Measurements from ENCODE around the gene STAMBPL1.

- no peak for TF ChIP-seq SMC3 (IDR thresholded peaks at IDR 0.05; ENCODE audit: low read depth, low read length)
- no peak for TF ChIP-seq CHD2 (IDR thresholded peaks at IDR 0.05; ENCODE audit: low read length, partially characterized antibody)
- TF ChIP-seq, protein P1, sequence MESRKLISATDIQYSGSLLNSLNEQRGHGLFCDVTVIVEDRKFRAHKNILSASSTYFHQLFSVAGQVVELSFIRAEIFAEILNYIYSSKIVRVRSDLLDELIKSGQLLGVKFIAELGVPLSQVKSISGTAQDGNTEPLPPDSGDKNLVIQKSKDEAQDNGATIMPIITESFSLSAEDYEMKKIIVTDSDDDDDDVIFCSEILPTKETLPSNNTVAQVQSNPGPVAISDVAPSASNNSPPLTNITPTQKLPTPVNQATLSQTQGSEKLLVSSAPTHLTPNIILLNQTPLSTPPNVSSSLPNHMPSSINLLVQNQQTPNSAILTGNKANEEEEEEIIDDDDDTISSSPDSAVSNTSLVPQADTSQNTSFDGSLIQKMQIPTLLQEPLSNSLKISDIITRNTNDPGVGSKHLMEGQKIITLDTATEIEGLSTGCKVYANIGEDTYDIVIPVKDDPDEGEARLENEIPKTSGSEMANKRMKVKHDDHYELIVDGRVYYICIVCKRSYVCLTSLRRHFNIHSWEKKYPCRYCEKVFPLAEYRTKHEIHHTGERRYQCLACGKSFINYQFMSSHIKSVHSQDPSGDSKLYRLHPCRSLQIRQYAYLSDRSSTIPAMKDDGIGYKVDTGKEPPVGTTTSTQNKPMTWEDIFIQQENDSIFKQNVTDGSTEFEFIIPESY (IDR thresholded peaks at IDR 0.05; ENCODE audit: borderline replicate concordance, low read depth) = no peak
Measured at GRCh38 chr10:88873757-88874156, 6.3 kb upstream of the STAMBPL1 start.

All from SK-N-SH (cell line).